Left lung (tissue), 10 donors: ENCODE data around the gene KCNAB1. TPM values are rescaled to one million over a fixed set of nuclear protein-coding genes. Genes with fewer than 3 reads are reported as not detected.

Source experiments
- ATAC-seq: fragments of 200-7000 bp; cut with Tn5 transposase; one replicate; pipeline ENCODE4 v1.9.1; 2020; ENCODE audit warnings: moderate library complexity
- DNase-seq, 4 donors: peaks; one replicate each; pipeline ENCODE4 v3.0.0-alpha.2; 2013 to 2020
- H3K27ac ChIP-seq, 2 donors: fragments of 200-600 bp; sonication (generic) in 1 of 2; one replicate each; pipeline versions ENCODE4 v1.5.0 to v1.8.0; 2020 to 2021
- H3K27me3 ChIP-seq, 2 donors: fragments of 200-600 bp; sonication (generic) in 1 of 2; one replicate each; pipeline versions ENCODE4 v1.5.0 to v1.8.0; 2020 to 2021
- H3K36me3 ChIP-seq, 2 donors: fragments of 200-600 bp; sonication (generic) in 1 of 2; one replicate each; pipeline versions ENCODE4 v1.5.0 to v1.8.0; 2020 to 2021
- H3K4me1 ChIP-seq, 2 donors: fragments of 200-600 bp; one replicate each; pipeline ENCODE4 v1.8.0; 2021
- H3K4me3 ChIP-seq, 2 donors: fragments of 200-600 bp; sonication (generic) in 1 of 2; one replicate each; pipeline versions ENCODE4 v1.5.0 to v1.8.0; 2020 to 2021; ENCODE audit warnings: mild to moderate bottlenecking in 1 of 2
- H3K9me3 ChIP-seq, 2 donors: fragments of 200-600 bp; sonication (generic) in 1 of 2; one replicate each; pipeline versions ENCODE4 v1.5.0 to v1.8.0; 2020 to 2021
- intact Hi-C, 2 donors: fragments of 100-400 bp; cut with DNase I; formaldehyde crosslinking; loops; one replicate each; pipeline versions ENCODE4 v1.11.2 to v1.14.2; 2022
- polyA plus RNA-seq, 6 donors: library from polyadenylated mRNA; unstranded; fragments of 120-200 nt; gene quantifications; one replicate each; pipeline ENCODE4 v1.2.1, GENCODE V29; 2013; ENCODE audit not compliant: insufficient read length in 6 of 6
- total RNA-seq, 2 donors: library from RNA; stranded (reverse); fragmentation: NEBNext Ultra II Directional; extraction: Animal tissue kit (Norgen Biotek cat#: 25700); gene quantifications; one replicate each; pipeline ENCODE4 v1.2.1, GENCODE V29; 2021
- TF ChIP-seq, protein P1 (sequence below), 2 donors: fragments of 200-600 bp; sonication (generic) in 1 of 2; IDR thresholded peaks; one replicate each; pipeline versions ENCODE4 v1.5.0 to v1.8.0; 2021; ENCODE audit warnings: antibody characterized with exemption in 2 of 2
- donor health status: DM: no; HTN: yes; CAD: no.
- donor health status: DM: no; HTN: no; CAD: no.

KCNAB1 gene
- total and polyA plus RNA-seq, 8 donors: 0.58 to 1.7 (median 1.5) TPM

DNA sequence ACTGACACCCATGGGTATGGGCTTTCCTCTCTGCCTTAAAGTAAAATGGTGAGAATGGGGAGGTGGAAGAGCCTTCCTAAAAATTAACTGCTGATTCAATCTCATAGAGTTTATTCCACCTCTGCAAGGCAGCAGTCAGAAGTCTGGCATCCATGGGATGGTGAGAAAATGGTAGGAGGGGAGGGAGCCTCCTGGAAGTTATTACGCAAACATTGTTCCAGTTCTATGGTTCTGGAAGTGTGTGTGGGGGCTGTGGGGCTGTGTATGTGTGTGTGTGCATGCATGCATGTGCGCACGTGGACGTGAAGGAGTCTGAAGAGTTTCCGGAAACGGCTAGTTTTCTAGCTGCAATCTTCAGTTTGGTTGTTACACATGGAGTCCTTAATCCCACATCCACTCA lies 177.6 kb downstream of the KCNAB1 start:
- peaks cover 0 to 10% of the 10 kb centered on the region in 2 donors for H3K4me1 ChIP-seq
- ATAC-seq (no peak), DNase-seq (no peak)
- H3K9me3 ChIP-seq: no peaks in the 10 kb centered on the region
- H3K27ac ChIP-seq: no peak overlapping the region
- no peaks in the 10 kb centered on the region for H3K36me3 ChIP-seq
- H3K4me3 ChIP-seq: no peak overlapping the region
- intact Hi-C loops: no loop called here
- peaks cover 7 to 9% of the 10 kb centered on the region in 2 donors for H3K27me3 ChIP-seq
- TF ChIP-seq, protein P1, sequence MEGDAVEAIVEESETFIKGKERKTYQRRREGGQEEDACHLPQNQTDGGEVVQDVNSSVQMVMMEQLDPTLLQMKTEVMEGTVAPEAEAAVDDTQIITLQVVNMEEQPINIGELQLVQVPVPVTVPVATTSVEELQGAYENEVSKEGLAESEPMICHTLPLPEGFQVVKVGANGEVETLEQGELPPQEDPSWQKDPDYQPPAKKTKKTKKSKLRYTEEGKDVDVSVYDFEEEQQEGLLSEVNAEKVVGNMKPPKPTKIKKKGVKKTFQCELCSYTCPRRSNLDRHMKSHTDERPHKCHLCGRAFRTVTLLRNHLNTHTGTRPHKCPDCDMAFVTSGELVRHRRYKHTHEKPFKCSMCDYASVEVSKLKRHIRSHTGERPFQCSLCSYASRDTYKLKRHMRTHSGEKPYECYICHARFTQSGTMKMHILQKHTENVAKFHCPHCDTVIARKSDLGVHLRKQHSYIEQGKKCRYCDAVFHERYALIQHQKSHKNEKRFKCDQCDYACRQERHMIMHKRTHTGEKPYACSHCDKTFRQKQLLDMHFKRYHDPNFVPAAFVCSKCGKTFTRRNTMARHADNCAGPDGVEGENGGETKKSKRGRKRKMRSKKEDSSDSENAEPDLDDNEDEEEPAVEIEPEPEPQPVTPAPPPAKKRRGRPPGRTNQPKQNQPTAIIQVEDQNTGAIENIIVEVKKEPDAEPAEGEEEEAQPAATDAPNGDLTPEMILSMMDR (IDR thresholded peaks at IDR 0.05): no peak

DNA sequence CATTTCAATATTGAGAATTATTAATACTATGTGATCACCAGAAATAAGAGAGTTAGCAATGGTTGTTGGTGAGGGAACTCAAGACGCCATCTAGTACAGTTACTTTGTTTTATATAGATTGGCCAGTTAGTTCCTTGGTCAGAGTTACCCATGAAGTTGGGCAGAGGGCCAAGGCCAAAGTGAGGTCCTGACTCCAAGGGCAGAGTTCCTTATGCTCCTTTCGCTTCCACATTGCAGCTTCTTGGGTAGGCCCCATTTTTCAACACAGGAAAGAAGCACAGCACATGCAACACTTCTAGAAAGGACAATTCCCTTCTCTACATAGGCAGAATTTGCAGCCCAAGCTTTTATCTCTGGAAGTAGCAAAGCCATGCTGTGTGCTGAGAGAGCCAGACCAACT lies 178.6 kb downstream of the KCNAB1 start:
- peaks cover 0 to 15% of the 10 kb centered on the region in 2 donors for H3K4me1 ChIP-seq
- no peaks in the 10 kb centered on the region for H3K27me3 ChIP-seq
- TF ChIP-seq, protein P1 (IDR thresholded peaks at IDR 0.05): no peak
- H3K27ac ChIP-seq: no peak overlapping the region
- no peaks in the 10 kb centered on the region for H3K36me3 ChIP-seq
- ATAC-seq: peak; percentile 62
- intact Hi-C loops: no loop called here
- H3K4me3 ChIP-seq: no peak overlapping the region
- DNase-seq: peak in 1 of 4 donors; percentile 82
- H3K9me3 ChIP-seq: no peaks in the 10 kb centered on the region

DNA sequence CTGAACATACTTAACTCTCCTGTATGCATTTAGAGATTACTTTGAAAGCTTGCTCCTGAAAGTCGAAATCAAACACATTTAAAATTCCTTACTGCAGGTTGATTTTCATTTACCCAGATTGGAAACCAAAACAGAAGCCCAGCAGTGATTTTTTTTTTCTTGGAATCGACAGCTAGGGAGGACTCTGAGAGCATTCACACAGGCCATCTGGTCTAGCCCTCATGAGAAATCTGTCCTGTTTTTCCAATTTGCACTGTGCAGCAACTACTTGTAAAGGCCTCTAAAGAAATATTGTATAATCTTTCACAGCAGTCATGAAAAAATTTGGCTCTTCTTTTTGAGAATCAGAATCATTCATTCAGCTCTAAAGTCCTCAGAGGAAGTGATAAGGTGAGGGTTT lies 179.2 kb downstream of the KCNAB1 start:
- Histone ChIP-seq H3K4me3 (no peak overlapping the region), H3K27ac (no peak overlapping the region), H3K4me1 (peaks cover 0 to 15% of the 10 kb centered on the region in 2 donors), H3K9me3 (no peaks in the 10 kb centered on the region), H3K36me3 (no peaks in the 10 kb centered on the region), H3K27me3 (no peaks in the 10 kb centered on the region)
- intact Hi-C loops: no loop called here
- DNase-seq (no peak), ATAC-seq (no peak)
- TF ChIP-seq, protein P1 (IDR thresholded peaks at IDR 0.05): no peak

DNA sequence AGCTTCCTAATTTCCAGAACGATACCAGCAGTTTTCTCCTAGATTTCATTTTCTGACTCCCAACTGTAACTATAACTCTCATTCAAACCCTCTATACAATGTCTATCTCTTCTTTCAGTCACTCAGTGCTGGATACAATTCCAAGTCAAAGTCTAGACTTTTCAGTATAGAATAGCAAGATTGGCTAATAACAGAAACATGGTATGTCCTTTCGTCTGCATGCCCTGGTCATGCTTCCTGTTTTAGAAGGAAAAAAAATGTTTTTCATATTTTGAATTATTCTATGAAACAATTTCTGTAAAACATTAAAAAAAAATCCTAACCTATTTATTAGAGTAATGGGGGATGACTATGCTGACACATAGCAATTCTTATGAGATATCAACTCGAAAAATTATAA lies 180.0 kb downstream of the KCNAB1 start:
- ATAC-seq (no peak), DNase-seq (no peak)
- Histone ChIP-seq H3K27ac (no peak overlapping the region), H3K9me3 (no peaks in the 10 kb centered on the region), H3K36me3 (no peaks in the 10 kb centered on the region), H3K4me1 (peaks cover 0 to 15% of the 10 kb centered on the region in 2 donors), H3K4me3 (no peak overlapping the region), H3K27me3 (no peaks in the 10 kb centered on the region)
- intact Hi-C loops: no loop called here
- TF ChIP-seq, protein P1 (IDR thresholded peaks at IDR 0.05): no peak

- ATAC-seq (peak; percentile 26), DNase-seq (peak in 2 of 4 donors; percentile 29 to 41)
- Histone ChIP-seq H3K9me3 (no peaks in the 10 kb centered on the region), H3K36me3 (no peaks in the 10 kb centered on the region), H3K27me3 (no peaks in the 10 kb centered on the region), H3K27ac (no peak overlapping the region), H3K4me3 (no peak overlapping the region), H3K4me1 (peaks cover 0 to 15% of the 10 kb centered on the region in 2 donors)
- intact Hi-C loops: no loop called here
- TF ChIP-seq, protein P1 (IDR thresholded peaks at IDR 0.05): no peak
Measured at GRCh38 chr3:156300929-156301840, 180.8 kb downstream of the KCNAB1 start.
